Ovary (tissue), 1 donor: ENCODE measurements around the gene FBXO11.

Experiments
- EP300 ChIP-seq: sonication (generic); formaldehyde crosslinking; IDR thresholded peaks from one replicate; pipeline ENCODE4 v1.6.1; 2017; ENCODE audit warnings: antibody characterized with exemption
- POLR2A ChIP-seq: fragments of 450-650 bp; IDR thresholded peaks from one replicate; pipeline ENCODE4 v1.6.1; 2017; ENCODE audit warnings: antibody characterized with exemption, mild to moderate bottlenecking, moderate library complexity

GRCh38 chr2:47888581-47889280, 17.6 kb downstream of the FBXO11 start:
- TF ChIP-seq POLR2A (no peak), EP300 (no peak)
